ENCODE data around the gene MDFIC2.

DNA sequence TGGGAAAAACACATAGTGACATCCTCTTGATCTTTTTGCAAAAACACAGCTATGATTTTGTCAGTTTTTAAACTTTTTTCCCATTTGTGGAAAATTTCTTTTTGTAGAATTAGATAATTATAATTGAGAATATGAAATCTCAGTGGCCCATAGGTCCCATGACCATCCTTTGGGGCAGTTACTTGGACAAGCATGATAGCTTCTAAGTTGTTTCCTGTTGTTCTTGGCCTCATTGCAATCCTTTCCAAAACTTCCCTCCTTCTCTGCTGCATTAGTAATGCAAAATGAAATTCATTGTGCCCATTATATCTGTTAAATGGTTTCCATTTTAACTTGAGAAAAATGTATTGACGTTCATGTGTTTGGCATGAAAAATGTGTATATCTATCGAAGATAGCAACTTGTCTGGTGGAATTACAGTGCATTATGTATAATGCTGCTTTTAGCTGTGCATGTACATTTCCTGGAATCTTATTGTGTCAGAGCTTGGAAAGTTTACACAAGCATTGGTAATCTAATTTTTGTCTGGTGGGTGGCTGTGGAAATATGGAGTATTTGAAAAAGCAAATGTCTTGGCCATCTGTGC, 70.0 kb downstream of the MDFIC2 start:
- no peak for TF ChIP-seq SIN3B (IDR thresholded peaks at IDR 0.05; ENCODE audit: low read length)
- no peak for TF ChIP-seq ZNF740 (CRISPR knock-in tag; IDR thresholded peaks at IDR 0.05)
- TF ChIP-seq RAD21 (CRISPR knock-in tag; IDR thresholded peaks at IDR 0.05): no peak
- no peak for TF ChIP-seq ZNF383 (CRISPR knock-in tag; IDR thresholded peaks at IDR 0.05; ENCODE audit: borderline replicate concordance)
- TF ChIP-seq SKIL (CRISPR knock-in tag; IDR thresholded peaks at IDR 0.05; ENCODE audit: borderline replicate concordance): no peak
- no peak for TF ChIP-seq NFYB (CRISPR knock-in tag; IDR thresholded peaks at IDR 0.05)
